Cardiac muscle cell (in vitro differentiated cells and primary cell): ENCODE data around the gene FAM9C. TPM values are rescaled to one million over a fixed set of nuclear protein-coding genes. Genes with fewer than 3 reads are reported as not detected.

Source experiments
- DNase-seq, 2 donors: peaks; one replicate each; pipeline versions ENCODE4 v3.0.0 to v3.0.0-alpha.2; 2010 to 2017; ENCODE audit warnings: low read depth in 1 of 2, low spot score in 1 of 2
- H3K27ac ChIP-seq: fragments of 200-600 bp; sonication (generic); 2 replicates; pipeline ENCODE4 v1.5.1; 2016
- H3K27me3 ChIP-seq: fragments of 200-600 bp; sonication (generic); 2 replicates; pipeline ENCODE4 v1.6.0; 2016; ENCODE audit warnings: control low read depth
- H3K36me3 ChIP-seq: fragments of 200-600 bp; sonication (generic); 2 replicates; pipeline ENCODE4 v1.5.1; 2016; ENCODE audit warnings: control low read depth
- H3K4me1 ChIP-seq: fragments of 200-600 bp; sonication (generic); 2 replicates; pipeline ENCODE4 v1.8.1; 2017; ENCODE audit warnings: low read depth, mild to moderate bottlenecking, mixed run types
- H3K4me3 ChIP-seq: fragments of 200-600 bp; sonication (generic); 2 replicates; pipeline ENCODE4 v1.5.1; 2016; ENCODE audit warnings: mild to moderate bottlenecking
- H3K9me3 ChIP-seq: fragments of 200-600 bp; sonication (generic); 2 replicates; pipeline ENCODE4 v1.5.1; 2017; ENCODE audit warnings: low read depth, mild to moderate bottlenecking, control low read depth
- CTCF ChIP-seq: IDR thresholded peaks from 2 replicates; pipeline ENCODE4 v1.5.1; 2012; ENCODE audit warnings: low read depth, mild to moderate bottlenecking, low read length
- polyA plus RNA-seq: library from polyadenylated mRNA; unstranded; fragments of >200 nt; fragmentation: Nextera tagmentation; extraction: Ambion mirVana; gene quantifications from 2 replicates; pipeline ENCODE4 v1.2.1, GENCODE V29; 2016
- total RNA-seq: library from RNA; depleted of rRNA; stranded (reverse); fragments of >200 nt; gene quantifications from 2 replicates; pipeline ENCODE4 v1.2.3, GENCODE V29; 2016

The FAM9C gene
- total and polyA plus RNA-seq, 2 experiments from 2014 or later = not detected

GRCh38 chrX:12992544-12993118, 51.8 kb downstream of the FAM9C start:
- H3K27ac ChIP-seq = no peak overlapping the region
- H3K4me1 ChIP-seq = no peaks in the 10 kb centered on the region
- no peaks in the 10 kb centered on the region for H3K27me3 ChIP-seq
- TF ChIP-seq CTCF = no peak
- no peaks in the 10 kb centered on the region for H3K9me3 ChIP-seq
- no peak overlapping the region for H3K4me3 ChIP-seq
- H3K36me3 ChIP-seq = no peaks in the 10 kb centered on the region
- no peak for DNase-seq

- TF ChIP-seq CTCF = no peak
- Histone ChIP-seq H3K27ac (no peak overlapping the region), H3K4me3 (no peak overlapping the region), H3K9me3 (no peaks in the 10 kb centered on the region), H3K4me1 (no peaks in the 10 kb centered on the region), H3K36me3 (no peaks in the 10 kb centered on the region), H3K27me3 (no peaks in the 10 kb centered on the region)
- DNase-seq = no peak
Measured at GRCh38 chrX:12991575-12991974, 52.8 kb downstream of the FAM9C start.

- no peak overlapping the region for H3K27ac ChIP-seq
- H3K4me3 ChIP-seq = no peak overlapping the region
- no peak for TF ChIP-seq CTCF
Measured at GRCh38 chrX:12989461-12989860, 55.0 kb downstream of the FAM9C start.

GRCh38 chrX:12988797-12989196, 55.6 kb downstream of the FAM9C start:
- peak in 1 of 2 donors; percentile 73 for DNase-seq
- H3K9me3 ChIP-seq = no peaks in the 10 kb centered on the region
- no peaks in the 10 kb centered on the region for H3K4me1 ChIP-seq
- TF ChIP-seq CTCF = no peak
- no peak overlapping the region for H3K27ac ChIP-seq
- H3K4me3 ChIP-seq = no peak overlapping the region
- H3K36me3 ChIP-seq = no peaks in the 10 kb centered on the region
- no peaks in the 10 kb centered on the region for H3K27me3 ChIP-seq

More at GRCh38 chrX:12989461-12989860, 55.0 kb downstream of the FAM9C start:
- DNase-seq = no peak
- Histone ChIP-seq H3K9me3 (no peaks in the 10 kb centered on the region), H3K4me1 (no peaks in the 10 kb centered on the region), H3K27me3 (no peaks in the 10 kb centered on the region), H3K36me3 (no peaks in the 10 kb centered on the region)

- Histone ChIP-seq H3K27ac (no peak overlapping the region), H3K4me3 (no peak overlapping the region), H3K27me3 (no peaks in the 10 kb centered on the region), H3K9me3 (no peaks in the 10 kb centered on the region), H3K36me3 (no peaks in the 10 kb centered on the region), H3K4me1 (no peaks in the 10 kb centered on the region)
- no peak for DNase-seq
- no peak for TF ChIP-seq CTCF
Measured at GRCh38 chrX:12987900-12988594, 56.4 kb downstream of the FAM9C start.
